HG03354 (cell line): ENCODE data around the gene DOCK2.

Experiments used
- ATAC-seq: cut with Tn5 transposase; IDR thresholded peaks from one replicate; pipeline ENCODE4 v1.9.1; 2021; ENCODE audit warnings: mild to moderate bottlenecking; ENCODE audit not compliant: unreplicated experiment, poor library complexity, severe bottlenecking

The DOCK2 gene

GRCh38 chr5:170053896-170054295, 416.8 kb downstream of the DOCK2 start:
- ATAC-seq, result no peak

DNA sequence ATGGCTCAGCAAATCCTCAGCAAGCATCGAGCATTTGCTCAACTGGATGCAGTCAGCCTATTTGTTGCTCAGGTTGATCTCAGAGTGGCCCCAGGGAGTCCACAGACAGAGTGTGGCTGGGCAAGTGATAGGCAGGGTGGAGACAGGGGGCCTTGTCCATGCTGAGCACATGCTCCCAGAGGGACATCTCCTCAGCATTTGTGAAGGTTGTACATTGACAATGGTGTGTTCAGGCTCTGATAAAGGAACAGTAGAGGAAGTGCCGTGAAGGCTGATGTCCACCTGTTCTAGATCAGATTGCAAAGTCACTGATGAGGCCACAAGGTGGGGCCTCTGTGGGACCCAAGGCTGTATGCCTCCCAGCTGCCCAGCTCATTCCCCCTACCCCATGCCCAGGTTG, 418.5 kb downstream of the DOCK2 start:
- ATAC-seq, result no peak

- ATAC-seq, result no peak
Observed at GRCh38 chr5:170056561-170057267, 419.6 kb downstream of the DOCK2 start.

DNA sequence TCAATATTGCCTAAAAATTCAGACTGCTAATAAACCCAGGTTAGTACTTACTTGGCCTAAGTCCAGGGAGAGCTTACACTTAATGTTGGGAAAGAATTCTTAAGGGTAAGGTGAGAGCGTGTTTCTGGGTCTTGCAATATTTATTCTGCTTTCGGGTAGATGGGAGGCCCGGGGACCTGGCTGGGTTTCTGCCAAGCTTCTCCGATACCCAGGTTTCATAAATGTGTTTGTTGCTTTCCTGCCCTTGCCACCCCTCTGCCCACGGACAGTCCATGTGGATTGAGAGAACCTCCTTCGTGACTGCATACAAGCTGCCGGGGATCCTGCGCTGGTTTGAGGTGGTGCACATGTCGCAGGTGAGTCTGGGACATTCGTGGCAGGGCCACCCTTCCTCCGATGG, 420.2 kb downstream of the DOCK2 start:
- no peak for ATAC-seq

DNA sequence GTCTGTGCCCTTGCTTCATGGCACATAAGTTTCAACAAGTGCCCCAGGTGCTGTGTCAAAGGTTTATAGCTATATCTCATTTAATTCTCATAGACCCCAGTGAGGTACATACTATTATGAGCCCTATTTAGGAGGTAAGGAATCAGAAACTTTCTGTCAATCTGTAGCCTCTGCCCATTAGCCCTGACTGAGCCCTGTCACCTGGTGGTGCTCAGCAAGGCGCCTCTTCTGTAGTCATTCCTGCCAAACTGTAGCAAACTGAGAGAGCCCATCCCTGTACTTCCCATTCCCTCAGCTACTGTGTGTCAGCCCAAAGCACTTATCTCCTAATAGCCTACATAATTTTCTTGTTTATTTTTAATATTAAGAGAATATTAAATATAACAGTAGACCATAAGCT, 422.1 kb downstream of the DOCK2 start:
- ATAC-seq, result no peak

- ATAC-seq, result no peak
Observed at GRCh38 chr5:170067152-170067551, 430.1 kb downstream of the DOCK2 start.

DNA sequence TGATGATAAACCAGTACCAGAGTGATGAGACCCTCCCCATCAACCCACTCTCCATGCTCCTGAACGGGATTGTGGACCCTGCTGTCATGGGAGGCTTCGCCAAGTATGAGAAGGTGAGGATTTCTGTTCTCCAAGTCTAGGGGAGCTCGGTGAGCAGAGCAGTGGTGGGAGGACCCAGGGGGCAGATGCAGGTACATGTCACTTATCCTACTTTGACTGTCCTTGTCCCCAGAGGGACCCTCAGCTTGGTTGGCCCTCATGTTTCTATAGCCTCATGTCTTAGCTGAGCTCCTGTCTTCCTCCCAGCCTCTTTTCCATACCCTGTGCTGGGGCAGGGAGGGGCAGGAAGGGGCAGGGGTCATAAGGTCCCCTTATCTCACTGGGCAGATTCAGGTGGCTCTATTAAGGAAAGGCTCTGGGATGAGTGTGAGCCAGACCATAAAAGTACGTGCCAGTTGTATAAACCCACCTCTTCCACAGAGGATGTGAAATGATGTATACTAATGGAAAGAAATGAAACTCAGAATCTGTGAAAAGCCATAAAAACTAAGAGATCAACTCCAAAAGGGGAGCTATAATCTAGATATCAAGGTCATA, 430.6 kb downstream of the DOCK2 start:
- ATAC-seq, result no peak

- ATAC-seq, result no peak
Observed at GRCh38 chr5:170069512-170069911, 432.4 kb downstream of the DOCK2 start.

GRCh38 chr5:170070556-170071412, 433.7 kb downstream of the DOCK2 start:
- ATAC-seq, result no peak

DNA sequence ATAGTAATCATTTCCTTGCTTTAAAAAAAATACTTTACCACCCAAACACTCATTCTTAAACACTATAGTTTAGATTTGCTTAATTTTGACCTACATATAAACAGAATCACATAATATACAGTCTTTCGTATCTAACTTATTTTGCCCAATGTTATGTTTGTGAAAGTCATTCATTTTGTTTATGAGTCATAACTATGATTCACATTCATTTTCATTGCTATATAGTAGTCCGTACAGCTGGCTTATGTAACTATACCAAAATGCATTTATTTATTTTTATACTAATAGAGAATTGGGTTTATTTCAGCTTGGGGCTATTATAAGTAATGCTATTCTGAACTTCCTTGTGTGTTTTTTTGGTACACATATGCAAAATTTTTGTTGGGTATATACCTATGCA, 434.7 kb downstream of the DOCK2 start:
- no peak for ATAC-seq

- no peak for ATAC-seq
Observed at GRCh38 chr5:170075696-170076095, 438.6 kb downstream of the DOCK2 start.

DNA sequence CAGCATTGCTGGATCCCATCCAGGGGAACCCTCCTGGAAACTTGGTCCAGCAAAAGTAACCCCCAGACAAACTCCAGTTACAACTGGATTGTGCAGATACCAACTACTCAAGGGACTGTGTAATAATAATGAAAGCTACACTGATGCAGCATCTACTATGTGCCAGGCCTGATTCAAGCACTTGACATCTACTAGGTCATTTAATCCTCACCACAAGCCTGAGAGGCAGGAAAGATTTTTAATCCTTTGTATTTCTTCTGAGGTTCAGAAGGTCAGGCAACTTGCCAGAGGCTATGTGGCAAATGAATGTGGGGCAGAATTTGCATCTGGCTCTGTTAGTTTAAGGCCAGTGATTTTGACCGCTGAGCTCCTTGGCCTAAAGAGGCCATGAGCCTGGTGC, 439.1 kb downstream of the DOCK2 start:
- no peak for ATAC-seq

- ATAC-seq, result no peak
Observed at GRCh38 chr5:170076739-170077138, 439.7 kb downstream of the DOCK2 start.

- no peak for ATAC-seq
Observed at GRCh38 chr5:170077526-170077925, 440.5 kb downstream of the DOCK2 start.

DNA sequence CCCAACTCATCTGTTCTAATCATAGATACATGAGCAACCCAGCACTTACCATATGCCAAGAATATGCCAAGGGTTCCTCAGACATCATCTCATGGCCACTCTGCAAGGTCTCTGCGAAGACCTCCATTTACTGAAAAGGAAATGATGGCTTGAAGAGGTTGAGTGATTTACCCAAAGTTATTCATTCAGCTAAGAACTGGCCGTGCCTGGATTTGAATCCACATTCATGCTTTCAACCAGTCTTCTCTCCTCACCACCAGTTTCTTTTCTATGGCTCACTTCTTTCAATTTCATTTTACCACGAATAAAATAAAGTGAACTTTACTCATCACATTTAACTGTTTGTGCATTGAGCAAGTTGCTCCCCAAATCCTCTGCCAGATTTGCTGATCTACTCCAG, 441.4 kb downstream of the DOCK2 start:
- no peak for ATAC-seq

DNA sequence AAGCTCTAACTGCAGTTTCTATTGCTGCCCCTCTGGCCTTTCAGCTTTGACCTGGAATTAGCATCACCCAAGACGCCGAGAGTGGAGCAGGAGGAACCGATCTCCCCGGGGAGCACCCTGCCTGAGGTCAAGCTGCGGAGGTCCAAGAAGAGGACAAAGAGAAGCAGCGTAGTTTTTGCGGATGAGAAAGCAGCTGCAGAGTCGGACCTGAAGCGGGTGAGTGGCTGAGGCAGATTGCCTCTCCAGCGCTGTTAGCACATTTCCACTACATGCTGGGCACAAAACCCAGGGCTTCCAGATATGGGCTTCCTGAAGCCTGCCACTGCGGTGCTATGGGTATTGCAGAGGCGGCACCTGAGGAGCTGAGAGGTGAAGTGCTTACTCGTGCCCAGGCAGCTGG, 441.9 kb downstream of the DOCK2 start:
- ATAC-seq, result no peak

- ATAC-seq, result no peak
Observed at GRCh38 chr5:170080217-170080616, 443.1 kb downstream of the DOCK2 start.

GRCh38 chr5:170080786-170081445, 443.8 kb downstream of the DOCK2 start:
- ATAC-seq, result no peak

DNA sequence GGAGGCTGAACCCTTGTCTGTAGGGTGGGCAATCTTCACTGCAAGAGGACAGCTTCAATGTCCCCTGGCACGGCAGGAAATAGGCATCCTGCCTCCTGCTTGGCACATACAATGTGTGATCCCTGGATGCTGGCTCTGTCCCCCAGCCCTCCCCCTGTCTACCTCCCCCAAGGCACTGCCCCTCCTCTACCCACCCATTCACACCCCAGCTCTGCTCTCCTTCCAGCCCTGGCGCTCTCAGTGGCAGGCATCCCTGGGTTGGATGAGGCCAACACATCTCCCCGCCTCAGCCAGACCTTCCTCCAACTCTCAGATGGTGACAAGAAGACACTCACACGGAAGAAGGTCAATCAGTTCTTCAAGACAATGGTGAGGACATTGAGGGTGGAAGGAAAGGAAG, 444.5 kb downstream of the DOCK2 start:
- no peak for ATAC-seq

- ATAC-seq, result no peak
Observed at GRCh38 chr5:170082701-170083100, 445.6 kb downstream of the DOCK2 start.
